Endodermal cell (in vitro differentiated cells): Measurements from ENCODE around the gene PUS7. TPM values are rescaled to one million over a fixed set of nuclear protein-coding genes. Genes with fewer than 3 reads are reported as not detected.
"Not testable (repeated sequence)": the region's sequence is repeated elsewhere in the genome, so short reads cannot be mapped to it uniquely, and the experiment has no call there.

Source experiments
- DNase-seq: peaks from one replicate; pipeline ENCODE4 v3.0.0-alpha.2; 2017
- H3K27ac ChIP-seq: 2 replicates; pipeline ENCODE4 v1.5.1; 2013; ENCODE audit warnings: mild to moderate bottlenecking, low read depth, low read length, moderate library complexity
- H3K27me3 ChIP-seq: 2 replicates; pipeline ENCODE4 v1.6.1; 2013; ENCODE audit warnings: mild to moderate bottlenecking, low read length, moderate library complexity; ENCODE audit not compliant: insufficient read depth, control insufficient read depth, poor library complexity, severe bottlenecking
- H3K36me3 ChIP-seq: 2 replicates; pipeline ENCODE4 v1.7.0; 2013; ENCODE audit warnings: mild to moderate bottlenecking, low read length, moderate library complexity; ENCODE audit not compliant: control insufficient read depth, insufficient read depth
- H3K4me1 ChIP-seq: one replicate; pipeline ENCODE4 v1.7.0; 2013; ENCODE audit warnings: low read length; ENCODE audit not compliant: control insufficient read depth, insufficient read depth
- H3K4me3 ChIP-seq: 2 replicates; pipeline ENCODE4 v1.5.1; 2013; ENCODE audit warnings: mild to moderate bottlenecking, low read length, moderate library complexity
- H3K9ac ChIP-seq: 2 replicates; pipeline ENCODE4 v1.6.1; 2013; ENCODE audit warnings: mild to moderate bottlenecking, low read length, moderate library complexity; ENCODE audit not compliant: poor library complexity, severe bottlenecking; ENCODE audit errors: extremely low read depth
- H3K9me3 ChIP-seq: 2 replicates; pipeline ENCODE4 v1.6.1; 2013; ENCODE audit warnings: mild to moderate bottlenecking, low read length, moderate library complexity; ENCODE audit not compliant: control insufficient read depth
- H3K27ac Mint-ChIP-seq: 2 replicates; pipeline ENCODE4 v1.8.0; 2020; ENCODE audit warnings: mixed read lengths
- H3K27me3 Mint-ChIP-seq: 2 replicates; pipeline ENCODE4 v1.8.0; 2021; ENCODE audit warnings: mild to moderate bottlenecking, mixed read lengths; ENCODE audit not compliant: insufficient read depth
- H3K36me3 Mint-ChIP-seq: 2 replicates; pipeline ENCODE4 v1.8.0; 2020; ENCODE audit warnings: low read depth, mixed read lengths
- H3K4me1 Mint-ChIP-seq: 2 replicates; pipeline ENCODE4 v1.8.0; 2020; ENCODE audit warnings: mixed read lengths
- H3K4me3 Mint-ChIP-seq: 2 replicates; pipeline ENCODE4 v1.8.0; 2020; ENCODE audit warnings: mild to moderate bottlenecking, moderate library complexity, mixed read lengths
- H3K9me3 Mint-ChIP-seq: 2 replicates; pipeline ENCODE4 v1.8.0; 2020; ENCODE audit warnings: mild to moderate bottlenecking, mixed read lengths
- WGBS, 2 experiments: methylation state at CpG; one replicate each; pipeline versions ENCODE4 v1.1.5 to v1.1.7; 2013; ENCODE audit warnings: missing lambda C conversion rate in 2 of 2, mixed read lengths in 1 of 2; ENCODE audit not compliant: insufficient coverage in 1 of 2, insufficient read length in 1 of 2; 5-methylcytosine and 5-hydroxymethylcytosine counted together
- total RNA-seq, 2 donors: library from RNA; stranded (reverse); fragmentation: NEBNext Ultra II Directional in 1 of 2; extraction: Animal tissue kit (Norgen Biotek cat#: 25700) in 1 of 2; gene quantifications; 2 replicates in 1 of 2; 3 replicates in 1 of 2; pipeline ENCODE4 v1.2.1, GENCODE V29; 2021
- TF ChIP-seq, protein P1 (sequence below): fragments of 200-600 bp; sonication (generic); conservative IDR thresholded peaks from 2 replicates; pipeline ENCODE4 v1.5.0; 2021; ENCODE audit warnings: antibody characterized with exemption, mild to moderate bottlenecking

Gene PUS7
- total RNA-seq, 2 donors from 2014 or later = 30.0 to 38.7 TPM

DNA sequence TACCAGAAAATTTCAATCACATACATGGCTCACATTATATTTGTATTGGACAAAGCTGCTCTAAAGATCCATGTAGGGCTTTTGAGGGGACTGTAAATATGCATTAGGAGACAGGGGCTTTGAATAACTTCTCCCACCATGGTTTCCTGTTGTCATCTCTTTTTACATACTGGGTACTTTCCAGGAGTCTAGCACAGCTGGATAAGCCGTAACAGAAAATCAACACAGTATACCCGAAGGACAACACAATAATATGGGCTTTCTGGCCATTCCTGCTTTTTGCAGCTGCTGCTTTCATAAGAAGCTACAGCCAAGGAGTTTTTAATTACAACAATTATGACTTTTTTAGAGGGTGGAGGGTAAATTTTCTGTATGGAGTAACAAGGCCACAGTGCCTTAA lies 70.0 kb downstream of the PUS7 start:
- H3K9me3 ChIP-seq = no peaks in the 10 kb centered on the region
- no peak overlapping the region for H3K4me3 ChIP-seq
- no peaks in the 10 kb centered on the region for H3K27me3 Mint-ChIP-seq
- H3K27ac Mint-ChIP-seq = no peak overlapping the region
- no peaks in the 10 kb centered on the region for H3K27me3 ChIP-seq
- no peak overlapping the region for H3K27ac ChIP-seq
- TF ChIP-seq, protein P1, sequence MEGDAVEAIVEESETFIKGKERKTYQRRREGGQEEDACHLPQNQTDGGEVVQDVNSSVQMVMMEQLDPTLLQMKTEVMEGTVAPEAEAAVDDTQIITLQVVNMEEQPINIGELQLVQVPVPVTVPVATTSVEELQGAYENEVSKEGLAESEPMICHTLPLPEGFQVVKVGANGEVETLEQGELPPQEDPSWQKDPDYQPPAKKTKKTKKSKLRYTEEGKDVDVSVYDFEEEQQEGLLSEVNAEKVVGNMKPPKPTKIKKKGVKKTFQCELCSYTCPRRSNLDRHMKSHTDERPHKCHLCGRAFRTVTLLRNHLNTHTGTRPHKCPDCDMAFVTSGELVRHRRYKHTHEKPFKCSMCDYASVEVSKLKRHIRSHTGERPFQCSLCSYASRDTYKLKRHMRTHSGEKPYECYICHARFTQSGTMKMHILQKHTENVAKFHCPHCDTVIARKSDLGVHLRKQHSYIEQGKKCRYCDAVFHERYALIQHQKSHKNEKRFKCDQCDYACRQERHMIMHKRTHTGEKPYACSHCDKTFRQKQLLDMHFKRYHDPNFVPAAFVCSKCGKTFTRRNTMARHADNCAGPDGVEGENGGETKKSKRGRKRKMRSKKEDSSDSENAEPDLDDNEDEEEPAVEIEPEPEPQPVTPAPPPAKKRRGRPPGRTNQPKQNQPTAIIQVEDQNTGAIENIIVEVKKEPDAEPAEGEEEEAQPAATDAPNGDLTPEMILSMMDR = no peak
- WGBS, 2 experiments = 93 to 100% methylated on average over 1 to 2 of the region's 2 CpGs
- peaks cover 6% of the 10 kb centered on the region for H3K4me1 Mint-ChIP-seq
- H3K4me1 ChIP-seq = no peaks in the 10 kb centered on the region
- H3K36me3 ChIP-seq = peaks cover 10% of the 10 kb centered on the region
- H3K9ac ChIP-seq = no peak overlapping the region
- H3K4me3 Mint-ChIP-seq = no peak overlapping the region
- H3K9me3 Mint-ChIP-seq = no peaks in the 10 kb centered on the region
- peaks cover 8% of the 10 kb centered on the region for H3K36me3 Mint-ChIP-seq
- no peak for DNase-seq

DNA sequence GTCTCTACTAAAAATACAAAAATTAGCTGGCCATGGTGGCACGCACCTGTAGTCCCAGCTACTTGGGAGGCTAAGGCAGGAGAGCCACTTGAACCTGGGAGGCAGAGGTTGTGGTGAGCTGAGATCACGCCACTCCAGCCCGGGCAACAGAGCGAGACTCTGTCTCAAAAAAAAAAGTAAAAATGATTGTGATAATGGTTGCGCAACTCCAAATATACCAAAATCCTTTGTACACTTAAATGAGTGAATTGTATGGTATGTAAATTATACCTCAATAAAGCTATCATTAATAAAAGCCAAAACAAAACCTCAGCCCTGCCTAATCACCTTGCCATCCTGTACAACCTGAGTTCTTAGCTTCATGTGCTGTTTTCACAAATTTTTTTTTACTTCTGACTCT lies 71.2 kb downstream of the PUS7 start:
- H3K9ac ChIP-seq, H3K27ac Mint-ChIP-seq, H3K27ac ChIP-seq, H3K4me3 ChIP-seq, H3K27me3 Mint-ChIP-seq, H3K4me1 Mint-ChIP-seq, H3K36me3 Mint-ChIP-seq, H3K4me1 ChIP-seq, H3K27me3 ChIP-seq, H3K9me3 Mint-ChIP-seq, H3K4me3 Mint-ChIP-seq, DNase-seq, H3K36me3 ChIP-seq, H3K9me3 ChIP-seq: not testable (repeated sequence)
- WGBS, 2 experiments = 83 to 89% methylated on average over 1 to 4 of the region's 5 CpGs

DNA sequence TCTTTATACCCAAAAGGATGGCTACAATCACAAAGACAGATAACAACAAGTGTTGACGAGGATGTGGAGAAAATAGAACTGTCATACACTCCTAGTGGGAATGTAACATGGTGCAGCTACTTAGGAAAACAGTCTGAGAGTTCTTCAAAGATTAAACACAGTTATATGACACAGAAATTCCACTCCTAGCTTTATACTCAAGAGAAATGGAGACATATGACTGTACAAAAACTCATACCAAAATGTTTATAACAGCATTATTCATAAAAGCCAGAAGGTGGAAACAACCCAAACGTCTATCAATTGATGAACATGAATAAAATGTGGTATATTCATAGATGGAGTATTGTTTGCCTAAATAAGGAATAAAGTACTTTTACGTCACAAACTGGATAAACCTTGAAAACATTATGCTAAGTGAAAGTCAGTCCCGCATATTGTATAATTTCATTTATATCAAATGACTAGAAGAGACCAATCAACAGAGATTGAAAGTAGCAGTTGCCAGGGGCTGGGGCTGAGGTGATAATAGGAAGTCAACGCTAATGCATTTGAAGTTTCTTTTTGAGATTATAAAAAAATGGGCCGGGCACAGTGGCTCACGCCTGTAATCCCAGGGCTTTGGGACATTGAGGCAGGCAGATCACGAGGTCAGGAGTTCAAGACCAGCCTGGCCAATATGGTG lies 71.8 kb downstream of the PUS7 start:
- Mint-ChIP-seq H3K27me3 (no peaks in the 10 kb centered on the region), H3K4me1 (peaks cover 6% of the 10 kb centered on the region), H3K36me3 (no peaks in the 10 kb centered on the region), H3K9me3 (no peaks in the 10 kb centered on the region), H3K27ac (no peak overlapping the region), H3K4me3 (no peak overlapping the region)
- no peak overlapping the region for H3K27ac ChIP-seq
- no peak for DNase-seq
- 93 to 98% methylated on average over 4 to 8 of the region's 8 CpGs for WGBS, 2 experiments
- no peak overlapping the region for H3K9ac ChIP-seq
- H3K27me3 ChIP-seq = no peaks in the 10 kb centered on the region
- H3K9me3 ChIP-seq = no peaks in the 10 kb centered on the region
- no peak overlapping the region for H3K4me3 ChIP-seq
- H3K4me1 ChIP-seq = no peaks in the 10 kb centered on the region
- no peaks in the 10 kb centered on the region for H3K36me3 ChIP-seq
- TF ChIP-seq, protein P1 = no peak

DNA sequence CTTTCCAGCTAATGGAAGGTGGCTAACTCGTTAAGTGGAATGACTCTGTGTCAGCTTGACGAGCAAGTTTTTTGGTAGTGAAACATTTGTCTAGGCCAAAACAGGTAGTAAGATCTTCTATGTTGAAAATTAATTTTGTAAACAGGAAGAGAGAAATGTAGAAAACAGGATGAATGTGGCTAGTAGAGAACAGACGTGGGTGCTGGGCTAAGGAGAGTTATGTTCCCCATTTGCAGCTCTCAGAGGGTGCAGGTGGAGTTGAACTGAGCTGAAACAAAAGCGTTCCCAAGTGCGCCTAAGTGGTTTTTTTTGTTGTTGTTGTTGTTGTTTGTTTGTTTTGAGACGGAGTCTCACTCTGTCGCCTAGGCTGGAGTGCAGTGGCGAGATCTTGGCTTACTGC lies 73.9 kb downstream of the PUS7 start:
- 95 to 96% methylated on average over 8 of the region's 8 CpGs for whole genome bisulfite sequencing, 2 experiments
- no peaks in the 10 kb centered on the region for H3K36me3 Mint-ChIP-seq

More for the DNA sequence above, 73.9 kb downstream of the PUS7 start:
- TF ChIP-seq, protein P1 = no peak
- Mint-ChIP-seq H3K9me3 (no peaks in the 10 kb centered on the region), H3K27me3 (no peaks in the 10 kb centered on the region), H3K4me1 (peaks cover 6% of the 10 kb centered on the region), H3K4me3 (no peak overlapping the region), H3K27ac (no peak overlapping the region)
- Histone ChIP-seq H3K4me3 (no peak overlapping the region), H3K27me3 (no peaks in the 10 kb centered on the region), H3K9ac (no peak overlapping the region), H3K9me3 (no peaks in the 10 kb centered on the region), H3K27ac (no peak overlapping the region), H3K36me3 (no peaks in the 10 kb centered on the region), H3K4me1 (no peaks in the 10 kb centered on the region)
- no peak for DNase-seq
